ENCODE measurements around the gene CCDC117.

DNA sequence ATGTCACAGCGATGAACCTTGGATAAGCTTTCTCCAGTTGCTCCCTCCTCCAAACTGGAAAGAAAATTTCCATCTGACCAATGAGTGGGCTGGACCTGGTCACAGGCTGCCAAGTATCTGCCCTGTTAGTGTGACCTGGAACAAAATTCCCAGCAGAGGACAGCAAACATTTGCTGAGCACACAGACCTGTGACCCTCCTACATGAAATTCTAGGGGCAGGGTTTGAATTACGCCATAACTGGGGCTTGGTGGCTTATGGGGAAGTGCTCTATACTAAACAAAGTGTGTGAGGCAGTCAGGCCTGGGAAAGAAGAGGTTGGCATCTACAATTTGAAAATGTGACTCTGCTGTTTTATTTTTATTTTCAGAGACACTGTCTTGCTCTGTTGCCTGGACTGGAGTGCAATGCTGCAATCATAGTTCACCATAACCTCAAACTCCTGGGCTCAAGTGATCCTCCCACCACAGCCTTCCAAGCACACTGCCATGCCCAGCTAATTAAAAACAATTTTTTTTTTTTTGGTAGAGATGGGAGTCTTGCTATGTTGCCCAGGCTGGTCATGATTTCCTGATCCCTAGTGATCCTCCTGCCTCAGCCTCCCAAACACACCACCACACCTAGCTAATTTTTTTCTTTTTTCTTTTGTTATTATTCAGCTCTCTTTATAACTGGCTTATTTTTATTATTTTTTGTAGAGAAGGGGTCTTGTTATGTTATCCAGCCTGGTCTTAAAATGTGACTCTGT is 41.5 kb downstream of the CCDC117 start:
- no peak for TF ChIP-seq TAF1 (IDR thresholded peaks at IDR 0.05; ENCODE audit: low read depth)
- TF ChIP-seq, protein P1, sequence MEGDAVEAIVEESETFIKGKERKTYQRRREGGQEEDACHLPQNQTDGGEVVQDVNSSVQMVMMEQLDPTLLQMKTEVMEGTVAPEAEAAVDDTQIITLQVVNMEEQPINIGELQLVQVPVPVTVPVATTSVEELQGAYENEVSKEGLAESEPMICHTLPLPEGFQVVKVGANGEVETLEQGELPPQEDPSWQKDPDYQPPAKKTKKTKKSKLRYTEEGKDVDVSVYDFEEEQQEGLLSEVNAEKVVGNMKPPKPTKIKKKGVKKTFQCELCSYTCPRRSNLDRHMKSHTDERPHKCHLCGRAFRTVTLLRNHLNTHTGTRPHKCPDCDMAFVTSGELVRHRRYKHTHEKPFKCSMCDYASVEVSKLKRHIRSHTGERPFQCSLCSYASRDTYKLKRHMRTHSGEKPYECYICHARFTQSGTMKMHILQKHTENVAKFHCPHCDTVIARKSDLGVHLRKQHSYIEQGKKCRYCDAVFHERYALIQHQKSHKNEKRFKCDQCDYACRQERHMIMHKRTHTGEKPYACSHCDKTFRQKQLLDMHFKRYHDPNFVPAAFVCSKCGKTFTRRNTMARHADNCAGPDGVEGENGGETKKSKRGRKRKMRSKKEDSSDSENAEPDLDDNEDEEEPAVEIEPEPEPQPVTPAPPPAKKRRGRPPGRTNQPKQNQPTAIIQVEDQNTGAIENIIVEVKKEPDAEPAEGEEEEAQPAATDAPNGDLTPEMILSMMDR (IDR thresholded peaks at IDR 0.05; ENCODE audit: poor library complexity, severe bottlenecking), result no peak
- no peak for TF ChIP-seq EZH2 (IDR thresholded peaks at IDR 0.05; ENCODE audit: borderline replicate concordance, insufficient read depth, low read length, poor library complexity, severe bottlenecking)
- TF ChIP-seq, protein P2, sequence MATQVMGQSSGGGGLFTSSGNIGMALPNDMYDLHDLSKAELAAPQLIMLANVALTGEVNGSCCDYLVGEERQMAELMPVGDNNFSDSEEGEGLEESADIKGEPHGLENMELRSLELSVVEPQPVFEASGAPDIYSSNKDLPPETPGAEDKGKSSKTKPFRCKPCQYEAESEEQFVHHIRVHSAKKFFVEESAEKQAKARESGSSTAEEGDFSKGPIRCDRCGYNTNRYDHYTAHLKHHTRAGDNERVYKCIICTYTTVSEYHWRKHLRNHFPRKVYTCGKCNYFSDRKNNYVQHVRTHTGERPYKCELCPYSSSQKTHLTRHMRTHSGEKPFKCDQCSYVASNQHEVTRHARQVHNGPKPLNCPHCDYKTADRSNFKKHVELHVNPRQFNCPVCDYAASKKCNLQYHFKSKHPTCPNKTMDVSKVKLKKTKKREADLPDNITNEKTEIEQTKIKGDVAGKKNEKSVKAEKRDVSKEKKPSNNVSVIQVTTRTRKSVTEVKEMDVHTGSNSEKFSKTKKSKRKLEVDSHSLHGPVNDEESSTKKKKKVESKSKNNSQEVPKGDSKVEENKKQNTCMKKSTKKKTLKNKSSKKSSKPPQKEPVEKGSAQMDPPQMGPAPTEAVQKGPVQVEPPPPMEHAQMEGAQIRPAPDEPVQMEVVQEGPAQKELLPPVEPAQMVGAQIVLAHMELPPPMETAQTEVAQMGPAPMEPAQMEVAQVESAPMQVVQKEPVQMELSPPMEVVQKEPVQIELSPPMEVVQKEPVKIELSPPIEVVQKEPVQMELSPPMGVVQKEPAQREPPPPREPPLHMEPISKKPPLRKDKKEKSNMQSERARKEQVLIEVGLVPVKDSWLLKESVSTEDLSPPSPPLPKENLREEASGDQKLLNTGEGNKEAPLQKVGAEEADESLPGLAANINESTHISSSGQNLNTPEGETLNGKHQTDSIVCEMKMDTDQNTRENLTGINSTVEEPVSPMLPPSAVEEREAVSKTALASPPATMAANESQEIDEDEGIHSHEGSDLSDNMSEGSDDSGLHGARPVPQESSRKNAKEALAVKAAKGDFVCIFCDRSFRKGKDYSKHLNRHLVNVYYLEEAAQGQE (IDR thresholded peaks at IDR 0.05; ENCODE audit: borderline replicate concordance), result no peak
- TF ChIP-seq RAD21 (conservative IDR thresholded peaks at IDR 0.05), result no peak
